GM12878 (cell line): ENCODE data around the gene AMT. TPM values are rescaled to one million over a fixed set of nuclear protein-coding genes. Genes with fewer than 3 reads are reported as not detected.

Experiments used
- ATAC-seq: fragments of 200-7000 bp; cut with Tn5 transposase; 3 replicates; pipeline ENCODE4 v1.9.1; 2020; ENCODE audit warnings: mild to moderate bottlenecking, moderate library complexity
- BruUV-seq: library from RNA; stranded (reverse); fragments of 400-500 nt; replicated peaks from 2 replicates; lab custom pipeline; 2021; lab: Mats Ljungman, UMichigan
- CTCF ChIA-PET: fragments of 300-600 bp; sonication (Branson Sonifier 250); formaldehyde crosslinking; extraction: SDS; loops from one replicate; lab custom pipeline; 2021; ENCODE audit warnings: inconsistent platforms; lab: Yijun Ruan, JAX
- POLR2A ChIA-PET: fragments of 350-600 bp; formaldehyde crosslinking; extraction: SDS; loops from one replicate; lab custom pipeline; 2021; ENCODE audit warnings: inconsistent platforms; lab: Charles Lee
- RAD21 ChIA-PET: fragments of 300-600 bp; sonication (Branson Sonifier 250); formaldehyde crosslinking; loops from one replicate; lab custom pipeline; 2023; ENCODE audit warnings: antibody characterized with exemption; ENCODE audit not compliant: unreplicated experiment; lab: Charles Lee
- SMC1A ChIA-PET: fragments of 300-600 bp; sonication (Branson Sonifier 250); formaldehyde crosslinking; loops from one replicate; lab custom pipeline; 2023; ENCODE audit not compliant: unreplicated experiment, uncharacterized antibody; lab: Charles Lee
- DNase-seq: peaks from one replicate; pipeline ENCODE4 v3.0.0-alpha.2; 2011; ENCODE audit warnings: low read depth, low spot score
- FAIRE-seq: peaks from 3 replicates; lab custom pipeline; 2011; peaks lifted over from hg19 to GRCh38; lab: Jason Lieb, UNC
- H2AFZ ChIP-seq: 2 replicates; pipeline ENCODE4 v1.6.0; 2011; ENCODE audit warnings: low read depth, low read length, control low read depth; ENCODE audit not compliant: control insufficient read depth
- H3K27ac ChIP-seq: 2 replicates; pipeline ENCODE4 v1.5.1; 2011; ENCODE audit warnings: control low read depth; ENCODE audit not compliant: control insufficient read depth, insufficient read depth
- H3K27me3 ChIP-seq, 2 experiments: replicated peaks in 1 of 2; 2 replicates each; pipeline versions ENCODE4 v1.6.0 to v1.6.1; 2011; ENCODE audit warnings: low read length in 1 of 2; ENCODE audit not compliant: control insufficient read depth in 2 of 2, insufficient read depth in 2 of 2
- H3K36me3 ChIP-seq, 2 experiments: 2 replicates each; pipeline ENCODE4 v1.5.1; 2011; ENCODE audit warnings: low read length in 1 of 2; ENCODE audit not compliant: control insufficient read depth in 2 of 2, insufficient read depth in 2 of 2
- H3K4me1 ChIP-seq: 2 replicates; pipeline ENCODE4 v1.6.1; 2011; ENCODE audit warnings: mild to moderate bottlenecking, low read length, moderate library complexity, mixed read lengths; ENCODE audit not compliant: control insufficient read depth, insufficient read depth
- H3K4me2 ChIP-seq: 2 replicates; pipeline ENCODE4 v1.6.0; 2011; ENCODE audit warnings: control low read depth; ENCODE audit not compliant: control insufficient read depth, insufficient read depth
- H3K4me3 ChIP-seq: fragments of 200-600 bp; sonication (generic); 2 replicates; pipeline ENCODE4 v1.5.1; 2016
- H3K79me2 ChIP-seq: 2 replicates; pipeline ENCODE4 v1.6.0; 2011; ENCODE audit warnings: low read length; ENCODE audit not compliant: control insufficient read depth, insufficient read depth
- H3K9ac ChIP-seq: 2 replicates; pipeline ENCODE4 v1.8.0; 2011; ENCODE audit warnings: low read length, control low read depth, mixed read lengths; ENCODE audit not compliant: control insufficient read depth, insufficient read depth
- H3K9me3 ChIP-seq: replicated peaks from 3 replicates; pipeline ENCODE4 v1.5.1; 2011; ENCODE audit warnings: mild to moderate bottlenecking, low read length; ENCODE audit not compliant: control insufficient read depth, insufficient read depth
- H4K20me1 ChIP-seq: 2 replicates; pipeline ENCODE4 v1.6.0; 2011; ENCODE audit not compliant: control insufficient read depth, insufficient read depth
- ATF3 ChIP-seq: IDR thresholded peaks from 2 replicates; pipeline ENCODE4 v1.6.1; 2011; ENCODE audit warnings: low read depth, mild to moderate bottlenecking, low read length, moderate library complexity, borderline replicate concordance; ENCODE audit errors: extremely low read depth
- CBFB ChIP-seq: IDR thresholded peaks from 2 replicates; pipeline ENCODE4 v1.6.1; 2016; ENCODE audit warnings: antibody characterized with exemption, low read depth
- CHD1 ChIP-seq: IDR thresholded peaks from 2 replicates; pipeline ENCODE4 v1.6.1; 2012; ENCODE audit warnings: low read depth, low read length, improper control_type of control experiment
- CHD4 ChIP-seq: fragments of 200-600 bp; sonication (generic); IDR thresholded peaks from 2 replicates; pipeline ENCODE4 v1.6.1; 2016; ENCODE audit warnings: mild to moderate bottlenecking
- CTCF ChIP-seq, 3 experiments: IDR thresholded peaks in 2 of 3; conservative IDR thresholded peaks in 1 of 3; 2 replicates each; pipeline ENCODE4 v1.5.1; 2011; ENCODE audit warnings: low read depth in 3 of 3, low read length in 3 of 3, mild to moderate bottlenecking in 3 of 3, control low read depth in 2 of 3, moderate library complexity in 2 of 3, inconsistent platforms in 1 of 3, mixed read lengths in 1 of 3; ENCODE audit not compliant: control insufficient read depth in 2 of 3, insufficient read depth in 1 of 3; ENCODE audit errors: extremely low read depth in 1 of 3
- MEF2B ChIP-seq: fragments of 450-650 bp; IDR thresholded peaks from 2 replicates; pipeline ENCODE4 v1.6.1; 2018; ENCODE audit warnings: mild to moderate bottlenecking, moderate library complexity; ENCODE audit not compliant: partially characterized antibody, poor library complexity, severe bottlenecking
- POLR2AphosphoS2 ChIP-seq: IDR thresholded peaks from 2 replicates; pipeline ENCODE4 v1.6.1; 2011; ENCODE audit warnings: low read depth, mild to moderate bottlenecking, low read length, improper control_type of control experiment, moderate library complexity
- SPI1 ChIP-seq: IDR thresholded peaks from 2 replicates; pipeline ENCODE4 v1.6.1; 2011; ENCODE audit warnings: low read depth, mild to moderate bottlenecking, low read length, moderate library complexity, borderline replicate concordance; ENCODE audit not compliant: insufficient read depth
- TCF12 ChIP-seq: IDR thresholded peaks from 2 replicates; pipeline ENCODE4 v1.6.1; 2011; ENCODE audit warnings: low read depth, mild to moderate bottlenecking, low read length
- ZNF24 ChIP-seq: fragments of 450-650 bp; IDR thresholded peaks from 2 replicates; pipeline ENCODE4 v1.6.1; 2017; ENCODE audit warnings: antibody characterized with exemption, mild to moderate bottlenecking
- WGBS: methylation state at CpG from one replicate; pipeline ENCODE4 v1.1.6; 2016; ENCODE audit warnings: low lambda C conversion rate; ENCODE audit not compliant: insufficient replicate concordance, insufficient coverage; ENCODE audit errors: missing lambda C conversion rate; 5-methylcytosine and 5-hydroxymethylcytosine counted together
- in situ Hi-C: fragments of 300-500 bp; cut with MboI; formaldehyde crosslinking; loops from 9 replicates; pipeline ENCODE4 v1.14.3; 2018; ENCODE audit warnings: mixed read lengths
- intact Hi-C: fragments of 100-400 bp; cut with micrococcal nuclease; formaldehyde crosslinking; loops from one replicate; pipeline ENCODE4 v1.14.2; 2022; ENCODE audit not compliant: unreplicated experiment
- polyA plus RNA-seq, 11 experiments: library from polyadenylated mRNA; depleted of rRNA in 4 of 11; unstranded in 6 of 11; stranded (reverse) in 5 of 11; fragments of >200 nt; fragmentation: Nextera tagmentation in 4 of 11; fragmentation: Illumina TruSeq in 1 of 11; extraction: Ambion mirVana in 4 of 11; extraction: Trizol in 1 of 11; gene quantifications; 1 replicate in 1 of 11; 2 replicates in 10 of 11; pipeline versions ENCODE4 v1.2.1 to v1.2.3, GENCODE V29; 2011 to 2016; ENCODE audit warnings: inconsistent platforms in 2 of 11, missing spikeins in 2 of 11, low read depth in 1 of 11
- total RNA-seq, 4 experiments: library from RNA; depleted of rRNA in 3 of 4; stranded (reverse); fragments of >200 nt in 3 of 4; fragmentation: Illumina TruSeq in 1 of 4; extraction: Trizol in 1 of 4; gene quantifications; 2 replicates each; pipeline versions ENCODE4 v1.2.1 to v1.2.3, GENCODE V29; 2013 to 2021
- TF ChIP-seq, protein P1 (sequence below): IDR thresholded peaks from 2 replicates; pipeline ENCODE4 v1.6.1; 2011; ENCODE audit warnings: low read depth, low read length, improper control_type of control experiment, borderline replicate concordance
- TF ChIP-seq, protein P2 (sequence below): IDR thresholded peaks from 2 replicates; pipeline ENCODE4 v1.6.1; 2012; ENCODE audit warnings: mild to moderate bottlenecking, low read depth, low read length
- TF ChIP-seq, protein P3 (sequence below): IDR thresholded peaks from 2 replicates; pipeline ENCODE4 v1.6.1; 2012; ENCODE audit warnings: low read length, inconsistent platforms

The AMT gene
- total and polyA plus RNA-seq, 10 of the 15 experiments (the other 5 are each of a cell fraction or from before 2014, with no cell fraction given), result 0.45 to 7.2 (median 2.6) TPM

DNA sequence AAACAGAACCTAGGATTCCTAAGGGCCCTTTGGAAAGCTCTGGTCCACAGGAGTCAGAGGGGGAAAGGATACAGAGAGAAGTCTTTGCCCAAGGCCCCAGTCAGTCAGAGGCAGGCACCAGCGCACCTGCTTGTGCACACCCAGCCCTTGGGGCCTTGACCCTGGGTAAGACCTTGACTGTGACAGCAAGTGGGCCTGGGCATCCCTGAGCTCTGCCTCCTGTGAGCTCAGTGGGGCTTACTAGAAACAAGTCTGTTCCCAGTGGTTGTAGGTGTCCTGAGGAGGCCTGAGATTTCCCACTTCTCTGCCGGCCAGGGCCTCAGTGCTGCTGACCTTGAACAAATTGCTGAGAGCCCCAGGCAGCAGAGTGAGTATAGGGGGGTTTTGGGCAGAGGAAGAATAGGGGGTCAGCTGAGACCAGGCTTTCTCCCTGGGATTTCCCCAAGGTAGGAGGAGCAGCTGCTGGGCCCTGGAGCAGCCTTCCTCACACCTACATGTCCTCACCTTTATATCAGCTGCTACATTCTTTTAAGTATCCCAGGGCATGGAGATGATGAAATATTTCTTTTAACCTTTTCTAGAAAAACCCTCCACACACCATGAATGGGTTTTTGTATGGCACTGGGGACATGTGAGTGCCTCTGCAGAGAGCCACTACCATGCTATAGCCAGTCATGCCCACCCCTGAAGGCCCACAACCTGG, 38.1 kb upstream of the AMT start:
- no TSS peak for BruUV-seq
- Histone ChIP-seq H3K79me2 (no peaks in the 10 kb centered on the region), H3K4me3 (no peak overlapping the region), H3K9me3 (no peaks in the 10 kb centered on the region), H2AFZ (no peak overlapping the region), H3K36me3 (no peaks in the 10 kb centered on the region), H3K4me1 (peaks cover 5% of the 10 kb centered on the region; the same call in 1 of the 2 replicates), H3K4me2 (no peak overlapping the region), H4K20me1 (no peaks in the 10 kb centered on the region), H3K9ac (no peak overlapping the region), H3K27ac (no peak overlapping the region), H3K27me3 (no peaks in the 10 kb centered on the region)
- FAIRE-seq (no peak), ATAC-seq (peak; percentile 20; the same call in 2 of the 3 replicates), DNase-seq (no peak)
- POLR2A ChIA-PET, result interaction anchor here (0.5 to 1.7 kb wide), 5 partner anchors 10 to 120 kb away, joined by 3 to 7 read pairs (median 3); partner anchors contain the start of gene DAG1
- RAD21 ChIA-PET, result interaction anchor here (1.5 kb wide), 1 partner anchor 10 kb away, joined by 4 read pairs; the partner anchor contains the start of gene DAG1
- intact Hi-C loops, result no loop called here
- CTCF ChIA-PET, result interaction anchor here (0.8 to 1.4 kb wide), 5 partner anchors 10 to 120 kb away, joined by 3 read pairs; no protein-coding TSS in a partner anchor
- WGBS, result 97% methylated on average over 2 of the region's 2 CpGs
- SMC1A ChIA-PET, result interaction anchor here (0.8 to 1.8 kb wide), 4 partner anchors 11 to 290 kb away, joined by 3 to 7 read pairs (median 4); no protein-coding TSS in a partner anchor
- in situ Hi-C loops, result no loop called here
- TF ChIP-seq CTCF (IDR thresholded peaks at IDR 0.05 in 2 of 3, conservative IDR thresholded peaks at IDR 0.05 in 1 of 3; ENCODE audit: control insufficient read depth in 2 of 3, extremely low read depth in 1 of 3, insufficient read depth in 1 of 3, low read depth in 3 of 3, low read length in 3 of 3), result no peak
- no peak for TF ChIP-seq CHD1
- no peak for TF ChIP-seq ATF3
- TF ChIP-seq, protein P1, sequence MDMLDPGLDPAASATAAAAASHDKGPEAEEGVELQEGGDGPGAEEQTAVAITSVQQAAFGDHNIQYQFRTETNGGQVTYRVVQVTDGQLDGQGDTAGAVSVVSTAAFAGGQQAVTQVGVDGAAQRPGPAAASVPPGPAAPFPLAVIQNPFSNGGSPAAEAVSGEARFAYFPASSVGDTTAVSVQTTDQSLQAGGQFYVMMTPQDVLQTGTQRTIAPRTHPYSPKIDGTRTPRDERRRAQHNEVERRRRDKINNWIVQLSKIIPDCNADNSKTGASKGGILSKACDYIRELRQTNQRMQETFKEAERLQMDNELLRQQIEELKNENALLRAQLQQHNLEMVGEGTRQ, result no peak
- TF ChIP-seq POLR2AphosphoS2, result no peak
- TF ChIP-seq CBFB, result no peak
- no peak for TF ChIP-seq SPI1
- TF ChIP-seq, protein P2, sequence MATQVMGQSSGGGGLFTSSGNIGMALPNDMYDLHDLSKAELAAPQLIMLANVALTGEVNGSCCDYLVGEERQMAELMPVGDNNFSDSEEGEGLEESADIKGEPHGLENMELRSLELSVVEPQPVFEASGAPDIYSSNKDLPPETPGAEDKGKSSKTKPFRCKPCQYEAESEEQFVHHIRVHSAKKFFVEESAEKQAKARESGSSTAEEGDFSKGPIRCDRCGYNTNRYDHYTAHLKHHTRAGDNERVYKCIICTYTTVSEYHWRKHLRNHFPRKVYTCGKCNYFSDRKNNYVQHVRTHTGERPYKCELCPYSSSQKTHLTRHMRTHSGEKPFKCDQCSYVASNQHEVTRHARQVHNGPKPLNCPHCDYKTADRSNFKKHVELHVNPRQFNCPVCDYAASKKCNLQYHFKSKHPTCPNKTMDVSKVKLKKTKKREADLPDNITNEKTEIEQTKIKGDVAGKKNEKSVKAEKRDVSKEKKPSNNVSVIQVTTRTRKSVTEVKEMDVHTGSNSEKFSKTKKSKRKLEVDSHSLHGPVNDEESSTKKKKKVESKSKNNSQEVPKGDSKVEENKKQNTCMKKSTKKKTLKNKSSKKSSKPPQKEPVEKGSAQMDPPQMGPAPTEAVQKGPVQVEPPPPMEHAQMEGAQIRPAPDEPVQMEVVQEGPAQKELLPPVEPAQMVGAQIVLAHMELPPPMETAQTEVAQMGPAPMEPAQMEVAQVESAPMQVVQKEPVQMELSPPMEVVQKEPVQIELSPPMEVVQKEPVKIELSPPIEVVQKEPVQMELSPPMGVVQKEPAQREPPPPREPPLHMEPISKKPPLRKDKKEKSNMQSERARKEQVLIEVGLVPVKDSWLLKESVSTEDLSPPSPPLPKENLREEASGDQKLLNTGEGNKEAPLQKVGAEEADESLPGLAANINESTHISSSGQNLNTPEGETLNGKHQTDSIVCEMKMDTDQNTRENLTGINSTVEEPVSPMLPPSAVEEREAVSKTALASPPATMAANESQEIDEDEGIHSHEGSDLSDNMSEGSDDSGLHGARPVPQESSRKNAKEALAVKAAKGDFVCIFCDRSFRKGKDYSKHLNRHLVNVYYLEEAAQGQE, result no peak
- TF ChIP-seq MEF2B, result no peak
- TF ChIP-seq, protein P3, sequence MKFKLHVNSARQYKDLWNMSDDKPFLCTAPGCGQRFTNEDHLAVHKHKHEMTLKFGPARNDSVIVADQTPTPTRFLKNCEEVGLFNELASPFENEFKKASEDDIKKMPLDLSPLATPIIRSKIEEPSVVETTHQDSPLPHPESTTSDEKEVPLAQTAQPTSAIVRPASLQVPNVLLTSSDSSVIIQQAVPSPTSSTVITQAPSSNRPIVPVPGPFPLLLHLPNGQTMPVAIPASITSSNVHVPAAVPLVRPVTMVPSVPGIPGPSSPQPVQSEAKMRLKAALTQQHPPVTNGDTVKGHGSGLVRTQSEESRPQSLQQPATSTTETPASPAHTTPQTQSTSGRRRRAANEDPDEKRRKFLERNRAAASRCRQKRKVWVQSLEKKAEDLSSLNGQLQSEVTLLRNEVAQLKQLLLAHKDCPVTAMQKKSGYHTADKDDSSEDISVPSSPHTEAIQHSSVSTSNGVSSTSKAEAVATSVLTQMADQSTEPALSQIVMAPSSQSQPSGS, result no peak
- TF ChIP-seq CHD4, result no peak
- no peak for TF ChIP-seq TCF12
- no peak for TF ChIP-seq ZNF24
- TF ChIP-seq, all 136 proteins: peak for 0
